AG10803 (cell line): Measurements from ENCODE around the gene RTTN.

ENCODE experiments used
- DNase-seq: peaks from one replicate; pipeline ENCODE4 v3.0.0; 2010; ENCODE audit warnings: low read depth
- H3K4me3 ChIP-seq: 2 replicates; pipeline ENCODE4 v1.5.1; 2011; ENCODE audit warnings: mild to moderate bottlenecking, low read length, control low read depth
- TF ChIP-seq, protein P1 (sequence below): conservative IDR thresholded peaks from 2 replicates; pipeline ENCODE4 v1.5.1; 2011; ENCODE audit warnings: mild to moderate bottlenecking, low read length, control low read depth, inconsistent platforms

Gene RTTN

DNA sequence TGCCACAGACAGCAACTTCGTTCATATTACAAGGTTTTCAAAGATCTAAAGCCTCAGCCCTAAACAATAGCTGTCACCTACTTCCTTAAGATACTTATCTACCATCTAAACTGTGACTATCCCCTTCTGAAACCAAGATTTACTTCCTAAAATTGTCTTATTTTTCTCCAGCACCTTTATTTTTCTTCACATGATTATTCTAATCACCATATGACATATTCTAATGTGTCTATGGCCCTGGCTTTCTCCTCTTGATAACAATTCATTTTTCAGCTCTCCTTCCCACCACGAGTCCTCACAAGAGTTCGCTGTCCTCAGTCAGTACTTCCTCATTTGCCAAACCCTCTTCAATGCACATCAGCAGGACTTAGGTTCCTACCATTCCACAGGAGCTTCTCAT, 53.9 kb downstream of the RTTN start:
- DNase-seq: no peak
- TF ChIP-seq, protein P1, sequence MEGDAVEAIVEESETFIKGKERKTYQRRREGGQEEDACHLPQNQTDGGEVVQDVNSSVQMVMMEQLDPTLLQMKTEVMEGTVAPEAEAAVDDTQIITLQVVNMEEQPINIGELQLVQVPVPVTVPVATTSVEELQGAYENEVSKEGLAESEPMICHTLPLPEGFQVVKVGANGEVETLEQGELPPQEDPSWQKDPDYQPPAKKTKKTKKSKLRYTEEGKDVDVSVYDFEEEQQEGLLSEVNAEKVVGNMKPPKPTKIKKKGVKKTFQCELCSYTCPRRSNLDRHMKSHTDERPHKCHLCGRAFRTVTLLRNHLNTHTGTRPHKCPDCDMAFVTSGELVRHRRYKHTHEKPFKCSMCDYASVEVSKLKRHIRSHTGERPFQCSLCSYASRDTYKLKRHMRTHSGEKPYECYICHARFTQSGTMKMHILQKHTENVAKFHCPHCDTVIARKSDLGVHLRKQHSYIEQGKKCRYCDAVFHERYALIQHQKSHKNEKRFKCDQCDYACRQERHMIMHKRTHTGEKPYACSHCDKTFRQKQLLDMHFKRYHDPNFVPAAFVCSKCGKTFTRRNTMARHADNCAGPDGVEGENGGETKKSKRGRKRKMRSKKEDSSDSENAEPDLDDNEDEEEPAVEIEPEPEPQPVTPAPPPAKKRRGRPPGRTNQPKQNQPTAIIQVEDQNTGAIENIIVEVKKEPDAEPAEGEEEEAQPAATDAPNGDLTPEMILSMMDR: no peak
- no peak overlapping the region for H3K4me3 ChIP-seq

DNA sequence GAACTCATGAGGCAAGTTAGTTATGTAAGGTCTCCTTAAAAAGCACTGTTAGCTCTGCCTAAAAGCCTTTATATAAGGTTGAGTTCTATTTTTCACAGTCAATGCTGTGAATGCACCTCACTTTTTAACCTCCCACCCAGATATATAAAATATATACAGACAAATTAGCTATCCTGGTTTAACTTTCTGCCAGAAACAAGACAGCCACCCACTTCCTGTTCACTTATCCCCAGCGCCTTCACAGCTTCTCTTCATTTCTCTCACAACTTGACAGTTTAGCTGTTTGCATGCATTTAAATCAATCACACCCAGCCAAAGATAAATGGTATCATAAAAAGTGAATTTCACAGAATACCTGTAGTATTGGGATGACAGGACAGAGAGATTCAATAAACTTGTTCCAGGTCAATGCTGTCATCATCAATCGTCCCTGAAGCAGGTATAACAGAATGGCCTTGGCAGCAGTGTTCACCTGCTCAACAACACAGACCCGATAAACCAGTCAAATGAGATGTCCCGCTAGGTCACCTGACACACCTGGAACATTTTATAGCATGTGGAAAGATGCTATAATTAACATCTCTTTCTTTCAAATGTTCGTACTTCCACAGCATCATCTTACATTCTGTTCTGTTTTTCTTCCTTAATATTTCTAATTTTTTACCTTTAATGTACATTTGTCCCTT, 55.7 kb downstream of the RTTN start:
- no peak for DNase-seq
- H3K4me3 ChIP-seq: no peak overlapping the region
- TF ChIP-seq, protein P1: no peak

DNA sequence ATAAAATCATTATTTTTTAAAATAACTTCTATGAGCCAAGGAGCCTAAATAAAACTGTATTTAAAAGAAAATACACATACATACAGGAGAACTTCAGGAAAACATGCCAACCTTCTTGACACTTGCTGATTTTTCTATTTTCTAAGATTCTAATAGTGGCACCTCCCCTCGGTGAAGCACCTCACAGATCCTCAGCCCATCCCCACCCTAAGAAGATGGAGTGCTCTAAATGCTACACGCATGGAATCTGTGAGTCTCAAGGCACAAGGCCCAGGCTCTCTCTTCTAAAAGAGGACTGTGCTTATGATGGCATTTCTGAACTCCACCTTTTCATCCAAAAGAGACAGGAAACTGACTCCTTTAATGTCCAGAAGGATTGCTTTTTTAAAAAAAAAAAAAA, 56.3 kb downstream of the RTTN start:
- no peak overlapping the region for H3K4me3 ChIP-seq
- TF ChIP-seq, protein P1: no peak
- no peak for DNase-seq

DNA sequence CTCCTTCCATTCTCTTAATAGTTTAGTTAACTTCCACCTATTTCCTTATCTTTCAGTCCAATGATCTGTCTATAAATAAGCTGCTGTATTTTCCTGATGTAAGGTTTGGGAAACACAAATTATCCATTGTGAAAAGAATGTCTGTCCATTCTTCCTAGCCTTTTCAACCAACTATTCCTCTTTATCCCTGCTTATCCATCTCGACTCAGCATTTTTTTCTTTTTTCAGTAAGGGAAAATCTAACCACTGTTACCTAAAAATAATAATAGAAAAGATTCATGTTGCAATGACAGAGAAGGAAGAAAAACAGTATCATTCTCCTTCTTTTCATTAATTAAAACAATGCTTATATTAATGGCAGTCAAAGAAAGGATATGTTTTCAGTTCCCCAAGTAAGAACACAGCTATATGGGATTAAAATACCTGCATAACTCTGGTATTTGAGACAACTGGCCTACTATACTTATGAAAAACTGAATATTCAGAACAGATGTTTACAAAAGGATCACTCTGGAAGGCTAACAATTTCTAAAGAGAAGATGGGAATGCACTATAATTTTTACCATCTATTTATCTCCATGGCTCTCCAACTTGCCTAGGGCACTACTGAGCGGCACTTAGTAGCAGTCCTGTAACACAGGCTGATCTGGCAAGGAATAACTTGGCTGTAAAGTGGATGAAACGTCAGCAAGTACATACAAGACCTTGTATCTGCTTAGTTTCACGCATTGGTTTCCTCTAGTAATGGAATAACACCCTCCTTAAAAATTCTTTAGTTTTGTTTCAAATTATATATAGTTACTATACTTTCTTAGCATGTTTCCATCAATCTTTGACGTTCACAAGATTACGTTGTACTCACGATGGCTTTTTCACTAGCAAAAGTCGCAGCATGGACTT, 57.2 kb downstream of the RTTN start:
- TF ChIP-seq, protein P1: no peak
- no peak for DNase-seq
- H3K4me3 ChIP-seq: no peak overlapping the region

DNA sequence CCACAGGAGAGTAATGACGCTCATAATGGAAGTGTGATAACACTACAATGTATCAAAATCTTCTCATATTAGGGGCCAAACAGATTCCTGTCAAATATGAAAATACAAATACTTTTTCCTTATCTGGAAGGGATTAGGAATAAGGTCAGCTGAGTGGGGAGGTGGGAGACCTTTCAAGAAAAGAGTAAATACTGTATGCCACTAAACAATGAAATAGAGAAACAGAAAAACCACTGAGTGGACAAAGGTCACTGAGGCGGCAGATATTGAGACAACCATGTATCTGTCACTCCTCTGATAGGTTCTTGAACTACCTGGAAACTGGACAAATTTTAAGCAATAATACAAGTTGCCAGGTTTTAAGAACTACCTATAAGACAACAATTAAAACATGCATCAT, 59.3 kb downstream of the RTTN start:
- no peak overlapping the region for H3K4me3 ChIP-seq
- DNase-seq: no peak
- TF ChIP-seq, protein P1: no peak

DNA sequence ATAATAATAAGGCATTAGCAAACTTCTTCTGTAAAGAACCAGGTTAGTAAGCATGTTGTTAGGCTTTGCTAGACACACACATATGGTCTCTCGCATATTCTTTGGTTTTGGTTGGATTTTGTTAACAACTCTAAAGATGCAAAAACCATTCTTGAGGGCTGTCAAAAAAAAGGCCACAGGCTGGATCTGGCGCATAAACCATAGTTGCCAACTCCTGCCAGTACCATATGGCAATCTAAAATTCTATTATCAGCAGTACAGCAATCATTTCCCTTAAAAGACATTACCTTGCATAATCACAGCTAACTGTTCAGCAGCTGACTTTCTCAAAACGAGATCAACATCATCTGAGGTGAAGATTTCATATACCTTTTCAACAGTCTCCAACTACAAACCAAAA, 63.5 kb downstream of the RTTN start:
- TF ChIP-seq, protein P1: no peak
- no peak for DNase-seq
- H3K4me3 ChIP-seq: no peak overlapping the region

DNA sequence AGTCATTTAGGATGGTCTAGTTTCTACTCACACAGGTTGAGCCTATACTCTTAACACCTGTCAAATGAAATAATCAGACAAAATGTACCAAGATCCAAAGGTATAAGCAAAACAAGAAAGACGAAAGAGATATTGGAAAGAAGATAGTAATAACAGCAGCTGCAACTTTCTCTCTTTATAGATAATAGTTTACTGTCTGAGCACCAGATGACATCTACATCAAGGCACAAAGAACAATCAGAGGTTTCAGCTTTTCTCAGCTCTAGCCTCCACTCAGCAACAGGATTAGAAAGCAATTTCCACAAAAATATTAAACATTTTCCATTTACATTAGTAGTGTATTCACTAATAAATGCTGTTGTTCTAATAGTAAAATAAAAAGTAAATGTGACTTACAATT, 66.3 kb downstream of the RTTN start:
- DNase-seq: no peak
- TF ChIP-seq, protein P1: no peak
- H3K4me3 ChIP-seq: no peak overlapping the region
